ENCODE measurements around the gene IGDCC3.

GRCh38 chr15:65396283-65396964, 18.6 kb upstream of the IGDCC3 start:
- no peak for TF ChIP-seq CTCF (IDR thresholded peaks at IDR 0.05)
- TF ChIP-seq E2F5 (CRISPR knock-in tag; IDR thresholded peaks at IDR 0.05) = no peak
- no peak for TF ChIP-seq GABPB1 (CRISPR knock-in tag; IDR thresholded peaks at IDR 0.05)
- TF ChIP-seq AFF4 (CRISPR knock-in tag; IDR thresholded peaks at IDR 0.05; ENCODE audit: borderline replicate concordance) = no peak
- TF ChIP-seq NR2C2 (CRISPR knock-in tag; IDR thresholded peaks at IDR 0.05) = no peak
- TF ChIP-seq SP1 (CRISPR knock-in tag; conservative IDR thresholded peaks at IDR 0.05) = no peak
- TF ChIP-seq ZNF219 (CRISPR knock-in tag; IDR thresholded peaks at IDR 0.05; ENCODE audit: borderline replicate concordance) = no peak
- TF ChIP-seq JUN (CRISPR knock-in tag; IDR thresholded peaks at IDR 0.05) = no peak
- no peak for TF ChIP-seq CREB1 (CRISPR knock-in tag; IDR thresholded peaks at IDR 0.05)
- TF ChIP-seq GRHL2 (CRISPR knock-in tag; IDR thresholded peaks at IDR 0.05; ENCODE audit: insufficient replicate concordance, severe bottlenecking) = no peak
- TF ChIP-seq MAX (CRISPR knock-in tag; IDR thresholded peaks at IDR 0.05) = peak; percentile 61; the same call in 1 of the 2 replicates
- no peak for TF ChIP-seq ATF2 (CRISPR knock-in tag; IDR thresholded peaks at IDR 0.05; ENCODE audit: borderline replicate concordance, low read depth)
